K562 (cell line): ENCODE measurements around the gene ERVFRD-1. TPM values are rescaled to one million over a fixed set of nuclear protein-coding genes. Genes with fewer than 3 reads are reported as not detected.

ENCODE experiments used
- FOXJ2 ChIP-seq: fragments of 200-800 bp; sonication (Bioruptor generic); IDR thresholded peaks from 2 replicates; pipeline ENCODE4 v1.6.1; 2016; ENCODE audit warnings: missing genetic modification characterization, missing compliant biosample characterization
- polyA plus RNA-seq, 8 experiments: library from polyadenylated mRNA; depleted of rRNA in 4 of 8; stranded (reverse) in 5 of 8; unstranded in 3 of 8; fragments of >200 nt; fragmentation: Nextera tagmentation in 2 of 8; fragmentation: Illumina TruSeq in 1 of 8; extraction: Ambion mirVana in 2 of 8; extraction: Trizol in 1 of 8; gene quantifications; 2 replicates each; pipeline versions ENCODE4 v1.2.1 to v1.2.3, GENCODE V29; 2011 to 2014; ENCODE audit warnings: inconsistent platforms in 1 of 8, missing spikeins in 1 of 8
- small RNA-seq: library from RNA; depleted of rRNA; stranded (forward); fragments of <200 nt; gene quantifications from one replicate; pipeline ENCODE3, GENCODE V24; 2014
- total RNA-seq, 7 experiments: library from RNA; depleted of rRNA in 6 of 7; stranded (reverse); fragments of >200 nt in 6 of 7; fragmentation: Illumina TruSeq in 2 of 7; extraction: Trizol in 2 of 7; gene quantifications; 2 replicates each; pipeline versions ENCODE4 v1.2.1 to v1.2.3, GENCODE V29; 2011 to 2021; ENCODE audit warnings: low replicate concordance in 1 of 7
- TF ChIP-seq, protein P1 (sequence below): fragments of 450-650 bp; IDR thresholded peaks from 2 replicates; pipeline ENCODE4 v1.6.1; 2016; ENCODE audit warnings: borderline replicate concordance

Gene ERVFRD-1
- total and polyA plus RNA-seq, 9 of the 15 experiments (the other 6 are each of a cell fraction or from before 2014, with no cell fraction given) = 0.05 to 0.14 (median 0.09) TPM; not detected in 2

DNA sequence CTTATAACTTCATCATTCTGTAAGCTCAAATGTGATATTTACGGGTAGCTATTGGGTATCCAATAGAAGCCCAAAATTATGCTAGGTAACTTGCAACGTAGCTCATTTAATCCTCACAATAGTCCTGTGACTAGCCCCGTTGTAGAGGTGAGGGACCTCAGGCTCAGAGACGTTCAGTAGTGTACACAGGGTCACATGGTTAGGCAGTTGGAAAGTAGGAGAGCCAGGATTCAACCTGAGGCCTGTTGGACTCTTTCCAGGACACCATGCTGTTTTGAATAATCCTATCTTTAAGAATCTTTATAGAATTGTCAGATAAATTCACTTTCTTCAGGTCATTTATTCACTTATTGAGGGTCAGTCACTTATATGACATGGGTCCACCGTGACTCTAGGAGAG is 58.2 kb downstream of the ERVFRD-1 start (continued):
- TF ChIP-seq, protein P1, sequence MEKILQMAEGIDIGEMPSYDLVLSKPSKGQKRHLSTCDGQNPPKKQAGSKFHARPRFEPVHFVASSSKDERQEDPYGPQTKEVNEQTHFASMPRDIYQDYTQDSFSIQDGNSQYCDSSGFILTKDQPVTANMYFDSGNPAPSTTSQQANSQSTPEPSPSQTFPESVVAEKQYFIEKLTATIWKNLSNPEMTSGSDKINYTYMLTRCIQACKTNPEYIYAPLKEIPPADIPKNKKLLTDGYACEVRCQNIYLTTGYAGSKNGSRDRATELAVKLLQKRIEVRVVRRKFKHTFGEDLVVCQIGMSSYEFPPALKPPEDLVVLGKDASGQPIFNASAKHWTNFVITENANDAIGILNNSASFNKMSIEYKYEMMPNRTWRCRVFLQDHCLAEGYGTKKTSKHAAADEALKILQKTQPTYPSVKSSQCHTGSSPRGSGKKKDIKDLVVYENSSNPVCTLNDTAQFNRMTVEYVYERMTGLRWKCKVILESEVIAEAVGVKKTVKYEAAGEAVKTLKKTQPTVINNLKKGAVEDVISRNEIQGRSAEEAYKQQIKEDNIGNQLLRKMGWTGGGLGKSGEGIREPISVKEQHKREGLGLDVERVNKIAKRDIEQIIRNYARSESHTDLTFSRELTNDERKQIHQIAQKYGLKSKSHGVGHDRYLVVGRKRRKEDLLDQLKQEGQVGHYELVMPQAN = no peak
- no peak for TF ChIP-seq FOXJ2

Small RNA genes within 50 kb of the gene (small RNA-seq; reads per million reads assigned to genes)
- gene AL136139.1 = not detected

Other genes starting within 250 kb of the ERVFRD-1 start
- gene GCM2, start 229.7 kb downstream of the ERVFRD-1 start, total RNA-seq (2014; rRNA removed) = not detected in 2 replicates
- gene GCM2, start 229.7 kb downstream of the ERVFRD-1 start, total RNA-seq (2014; rRNA removed; fragmentation: Illumina TruSeq; extraction: Trizol) = not detected in 2 replicates
- not detected in 2 replicates for gene GCM2, start 229.7 kb downstream of the ERVFRD-1 start, total RNA-seq (2015; rRNA removed; fragmentation: Illumina TruSeq; extraction: Trizol)
- 0.11 TPM in 1 of 2 replicates, not detected in the other for gene GCM2, start 229.7 kb downstream of the ERVFRD-1 start, total RNA-seq (2021)
- 0.04 TPM in 1 of 2 replicates, not detected in the other for gene GCM2, start 229.7 kb downstream of the ERVFRD-1 start, polyA plus RNA-seq (2011; rRNA removed)
- 0.07 TPM in 1 of 2 replicates, not detected in the other for gene GCM2, start 229.7 kb downstream of the ERVFRD-1 start, polyA plus RNA-seq (2014; fragmentation: Illumina TruSeq; extraction: Trizol)
- under 1 TPM; 0.01 TPM for gene GCM2, start 229.7 kb downstream of the ERVFRD-1 start, polyA plus RNA-seq (2014; fragmentation: Nextera tagmentation; extraction: Ambion mirVana)
- not detected in 2 replicates for gene GCM2, start 229.7 kb downstream of the ERVFRD-1 start, polyA plus RNA-seq (2014; rRNA removed)
- gene SYCP2L, start 224.7 kb downstream of the ERVFRD-1 start, total RNA-seq (2014; rRNA removed) = 11.2 and 18.8 TPM in 2 replicates
- 29.7 and 29.8 TPM in 2 replicates for gene SYCP2L, start 224.7 kb downstream of the ERVFRD-1 start, total RNA-seq (2014; rRNA removed; fragmentation: Illumina TruSeq; extraction: Trizol)
- gene SYCP2L, start 224.7 kb downstream of the ERVFRD-1 start, total RNA-seq (2015; rRNA removed; fragmentation: Illumina TruSeq; extraction: Trizol) = 22.0 and 27.1 TPM in 2 replicates
- 18.1 and 21.5 TPM in 2 replicates for gene SYCP2L, start 224.7 kb downstream of the ERVFRD-1 start, total RNA-seq (2021)
- 46.9 and 64.9 TPM in 2 replicates for gene SYCP2L, start 224.7 kb downstream of the ERVFRD-1 start, polyA plus RNA-seq (2011; rRNA removed)
- 20.6 and 31.5 TPM in 2 replicates for gene SYCP2L, start 224.7 kb downstream of the ERVFRD-1 start, polyA plus RNA-seq (2014; fragmentation: Illumina TruSeq; extraction: Trizol)
- 10 to 100 TPM; 12.4 to 16.2 TPM for gene SYCP2L, start 224.7 kb downstream of the ERVFRD-1 start, polyA plus RNA-seq (2014; fragmentation: Nextera tagmentation; extraction: Ambion mirVana)
- 25.0 and 29.9 TPM in 2 replicates for gene SYCP2L, start 224.7 kb downstream of the ERVFRD-1 start, polyA plus RNA-seq (2014; rRNA removed)
- gene ELOVL2, start 67.4 kb downstream of the ERVFRD-1 start, total RNA-seq (2014; rRNA removed) = 0.05 and 0.33 TPM in 2 replicates
- gene ELOVL2, start 67.4 kb downstream of the ERVFRD-1 start, total RNA-seq (2014; rRNA removed; fragmentation: Illumina TruSeq; extraction: Trizol) = 0.36 and 0.48 TPM in 2 replicates
- gene ELOVL2, start 67.4 kb downstream of the ERVFRD-1 start, total RNA-seq (2015; rRNA removed; fragmentation: Illumina TruSeq; extraction: Trizol) = 0.30 and 0.47 TPM in 2 replicates
- 0.29 and 0.31 TPM in 2 replicates for gene ELOVL2, start 67.4 kb downstream of the ERVFRD-1 start, total RNA-seq (2021)
- gene ELOVL2, start 67.4 kb downstream of the ERVFRD-1 start, polyA plus RNA-seq (2011; rRNA removed) = 0.35 and 0.96 TPM in 2 replicates
- gene ELOVL2, start 67.4 kb downstream of the ERVFRD-1 start, polyA plus RNA-seq (2014; fragmentation: Illumina TruSeq; extraction: Trizol) = 0.35 and 0.56 TPM in 2 replicates
- under 1 TPM; 0.14 to 0.20 TPM for gene ELOVL2, start 67.4 kb downstream of the ERVFRD-1 start, polyA plus RNA-seq (2014; fragmentation: Nextera tagmentation; extraction: Ambion mirVana)
- 0.17 and 0.23 TPM in 2 replicates for gene ELOVL2, start 67.4 kb downstream of the ERVFRD-1 start, polyA plus RNA-seq (2014; rRNA removed)
- 10.1 and 11.7 TPM in 2 replicates for gene SMIM13, start 17.9 kb downstream of the ERVFRD-1 start, total RNA-seq (2014; rRNA removed)
- 21.5 and 23.7 TPM in 2 replicates for gene SMIM13, start 17.9 kb downstream of the ERVFRD-1 start, total RNA-seq (2014; rRNA removed; fragmentation: Illumina TruSeq; extraction: Trizol)
- 12.1 and 13.0 TPM in 2 replicates for gene SMIM13, start 17.9 kb downstream of the ERVFRD-1 start, total RNA-seq (2015; rRNA removed; fragmentation: Illumina TruSeq; extraction: Trizol)
- 23.0 and 24.8 TPM in 2 replicates for gene SMIM13, start 17.9 kb downstream of the ERVFRD-1 start, total RNA-seq (2021)
- gene SMIM13, start 17.9 kb downstream of the ERVFRD-1 start, polyA plus RNA-seq (2011; rRNA removed) = 7.1 and 8.9 TPM in 2 replicates
- gene SMIM13, start 17.9 kb downstream of the ERVFRD-1 start, polyA plus RNA-seq (2014; fragmentation: Illumina TruSeq; extraction: Trizol) = 14.5 and 15.2 TPM in 2 replicates
- 1 to 10 TPM; 5.5 to 7.2 TPM for gene SMIM13, start 17.9 kb downstream of the ERVFRD-1 start, polyA plus RNA-seq (2014; fragmentation: Nextera tagmentation; extraction: Ambion mirVana)
- 7.7 and 8.7 TPM in 2 replicates for gene SMIM13, start 17.9 kb downstream of the ERVFRD-1 start, polyA plus RNA-seq (2014; rRNA removed)
- not detected in 2 replicates for gene NEDD9, start 120.9 kb upstream of the ERVFRD-1 start, total RNA-seq (2014; rRNA removed)
- gene NEDD9, start 120.9 kb upstream of the ERVFRD-1 start, total RNA-seq (2014; rRNA removed; fragmentation: Illumina TruSeq; extraction: Trizol) = 0.04 TPM in 1 of 2 replicates, not detected in the other
- 0.19 TPM in 1 of 2 replicates, not detected in the other for gene NEDD9, start 120.9 kb upstream of the ERVFRD-1 start, total RNA-seq (2015; rRNA removed; fragmentation: Illumina TruSeq; extraction: Trizol)
- gene NEDD9, start 120.9 kb upstream of the ERVFRD-1 start, total RNA-seq (2021) = 0.18 and 0.31 TPM in 2 replicates
- gene NEDD9, start 120.9 kb upstream of the ERVFRD-1 start, polyA plus RNA-seq (2011; rRNA removed) = 0.05 and 0.15 TPM in 2 replicates
- gene NEDD9, start 120.9 kb upstream of the ERVFRD-1 start, polyA plus RNA-seq (2014; fragmentation: Illumina TruSeq; extraction: Trizol) = not detected in 2 replicates
- not detected for gene NEDD9, start 120.9 kb upstream of the ERVFRD-1 start, polyA plus RNA-seq (2014; fragmentation: Nextera tagmentation; extraction: Ambion mirVana)
- gene NEDD9, start 120.9 kb upstream of the ERVFRD-1 start, polyA plus RNA-seq (2014; rRNA removed) = not detected in 2 replicates